ENCODE data around the gene NEUROD2. TPM values are rescaled to one million over a fixed set of nuclear protein-coding genes. Genes with fewer than 3 reads are reported as not detected.
"Not testable (repeated sequence)": the region's sequence is repeated elsewhere in the genome, so short reads cannot be mapped to it uniquely, and the experiment has no call there.

Gene NEUROD2
- total RNA-seq, 1 experiment from 2014 or later = not detected

- no peak for DNase-seq (ENCODE audit: low spot score)
Observed at GRCh38 chr17:39602533-39603303, 5.0 kb downstream of the NEUROD2 start.

GRCh38 chr17:39601758-39602532, 5.8 kb downstream of the NEUROD2 start:
- no peak for DNase-seq (ENCODE audit: low spot score)

- DNase-seq (ENCODE audit: low spot score) = no peak
Observed at GRCh38 chr17:39600997-39601597, 6.6 kb downstream of the NEUROD2 start.

- DNase-seq (ENCODE audit: low spot score) = no peak
Observed at GRCh38 chr17:39600288-39600996, 7.3 kb downstream of the NEUROD2 start.

GRCh38 chr17:39599665-39600231, 8.0 kb downstream of the NEUROD2 start:
- DNase-seq (ENCODE audit: low spot score) = no peak

GRCh38 chr17:39599004-39599664, 8.6 kb downstream of the NEUROD2 start:
- no peak for DNase-seq (ENCODE audit: low spot score)

- no peak for DNase-seq (ENCODE audit: low spot score)
Observed at GRCh38 chr17:39598630-39599003, 9.1 kb downstream of the NEUROD2 start.

- no peak for DNase-seq (ENCODE audit: low spot score)
Observed at GRCh38 chr17:39598047-39598481, 9.7 kb downstream of the NEUROD2 start.

GRCh38 chr17:39597372-39598046, 10.2 kb downstream of the NEUROD2 start:
- no peak for DNase-seq (ENCODE audit: low spot score)

GRCh38 chr17:39596543-39597267, 11.0 kb downstream of the NEUROD2 start:
- no peak for DNase-seq (ENCODE audit: low spot score)

GRCh38 chr17:39595928-39596510, 11.7 kb downstream of the NEUROD2 start:
- no peak for DNase-seq (ENCODE audit: low spot score)

GRCh38 chr17:39595294-39595693, 12.4 kb downstream of the NEUROD2 start:
- DNase-seq (ENCODE audit: low spot score) = no peak

GRCh38 chr17:39593371-39593770, 14.3 kb downstream of the NEUROD2 start:
- DNase-seq (ENCODE audit: low spot score) = no peak

GRCh38 chr17:39591958-39592954, 15.5 kb downstream of the NEUROD2 start:
- peak; percentile 85 for DNase-seq (ENCODE audit: low spot score)

GRCh38 chr17:39590180-39590579, 17.5 kb downstream of the NEUROD2 start:
- DNase-seq (ENCODE audit: low spot score) = not testable (repeated sequence)

- DNase-seq (ENCODE audit: low spot score) = no peak
Observed at GRCh38 chr17:39582658-39583057, 25.1 kb downstream of the NEUROD2 start.

GRCh38 chr17:39581759-39582085, 26.0 kb downstream of the NEUROD2 start:
- DNase-seq (ENCODE audit: low spot score) = no peak

All from HT-29 (cell line).